C4-2B (cell line): ENCODE results near the gene GLS.

Source experiments
- CTCF ChIP-seq: fragments of 450-650 bp; conservative IDR thresholded peaks from 2 replicates; pipeline ENCODE4 v1.5.1; 2017; ENCODE audit warnings: mild to moderate bottlenecking
- ZFX ChIP-seq: fragments of 450-650 bp; IDR thresholded peaks from 2 replicates; pipeline ENCODE4 v1.6.1; 2017

- no peak for TF ChIP-seq CTCF
- TF ChIP-seq ZFX, result no peak
These were observed 91.6 kb downstream of the GLS start for GRCh38 chr2:190972213-190972612.
